Lung microvascular endothelial cell (primary cell): ENCODE data around the gene PPP1R9A. TPM values are rescaled to one million over a fixed set of nuclear protein-coding genes. Genes with fewer than 3 reads are reported as not detected.
A peak's percentile ranks its signal among the peaks of the same experiment; 100 is the strongest.

Experiments
- DNase-seq, 2 donors: peaks; one replicate each; pipeline versions ENCODE4 v3.0.0 to v3.0.0-alpha.2; 2010; ENCODE audit warnings: low read depth in 2 of 2
- total RNA-seq: library from RNA; depleted of rRNA; stranded (reverse); fragments of >200 nt; gene quantifications from 2 replicates; pipeline ENCODE4 v1.2.1, GENCODE V29; 2014

The PPP1R9A gene
- total RNA-seq, 1 donor from 2014 or later, result 9.9 TPM

DNA sequence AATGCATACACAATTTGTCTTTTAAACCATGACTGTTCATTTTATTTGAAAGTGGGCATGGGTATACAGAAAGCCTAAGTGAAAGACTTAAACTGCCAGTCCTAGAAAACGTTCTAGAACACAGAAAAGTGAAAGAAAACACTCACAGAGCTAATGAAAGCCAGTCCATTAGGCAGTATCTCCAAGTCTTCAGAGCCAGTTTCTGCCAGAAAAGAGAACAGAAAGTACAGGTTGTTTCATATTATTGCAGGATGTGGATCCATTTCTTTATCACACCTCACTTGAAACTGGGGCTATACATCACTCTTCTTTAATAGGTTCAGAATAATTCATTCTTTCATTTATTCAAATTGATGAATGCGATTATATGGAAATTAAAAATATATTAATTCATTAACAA is 409.2 kb downstream of the PPP1R9A start:
- DNase-seq, result no peak

DNA sequence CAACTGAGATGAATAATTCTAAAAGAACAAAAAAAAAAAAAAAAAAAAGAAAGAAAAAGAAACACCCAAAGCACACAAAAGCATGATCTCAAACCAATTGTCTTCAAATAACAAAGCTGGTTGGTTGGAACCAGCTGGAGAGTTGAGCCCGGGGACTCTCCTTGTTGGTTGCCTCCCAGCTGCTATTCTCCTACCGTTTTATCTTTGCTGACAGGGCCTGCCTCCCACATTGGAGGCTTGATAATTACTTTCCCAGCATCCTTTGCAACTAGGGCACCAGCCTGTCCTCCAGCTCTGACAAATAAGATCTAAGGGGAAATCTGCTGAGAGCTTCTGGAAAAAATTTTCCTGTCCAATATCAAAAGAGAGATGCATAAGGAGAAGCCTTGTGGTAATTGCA is 410.2 kb downstream of the PPP1R9A start:
- no peak for DNase-seq

DNA sequence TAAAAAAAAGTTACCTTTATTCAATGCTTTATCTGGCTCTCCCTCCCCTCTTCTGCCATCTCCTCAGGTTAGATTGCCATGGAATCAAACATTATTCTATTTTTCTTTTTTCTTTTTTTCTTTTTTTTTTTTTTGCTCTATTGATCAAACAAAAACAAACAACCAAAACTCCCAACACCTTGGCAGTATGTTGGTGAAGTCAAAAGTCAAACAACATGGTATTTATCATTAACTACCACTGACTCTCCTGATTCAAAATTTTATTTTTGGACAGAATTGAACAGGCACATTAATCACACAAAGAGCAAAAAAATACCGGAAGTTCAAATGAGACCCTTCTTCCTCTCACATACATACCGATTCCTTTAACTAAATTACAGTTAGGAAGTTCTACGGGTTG is 410.6 kb downstream of the PPP1R9A start:
- DNase-seq, result no peak

DNA sequence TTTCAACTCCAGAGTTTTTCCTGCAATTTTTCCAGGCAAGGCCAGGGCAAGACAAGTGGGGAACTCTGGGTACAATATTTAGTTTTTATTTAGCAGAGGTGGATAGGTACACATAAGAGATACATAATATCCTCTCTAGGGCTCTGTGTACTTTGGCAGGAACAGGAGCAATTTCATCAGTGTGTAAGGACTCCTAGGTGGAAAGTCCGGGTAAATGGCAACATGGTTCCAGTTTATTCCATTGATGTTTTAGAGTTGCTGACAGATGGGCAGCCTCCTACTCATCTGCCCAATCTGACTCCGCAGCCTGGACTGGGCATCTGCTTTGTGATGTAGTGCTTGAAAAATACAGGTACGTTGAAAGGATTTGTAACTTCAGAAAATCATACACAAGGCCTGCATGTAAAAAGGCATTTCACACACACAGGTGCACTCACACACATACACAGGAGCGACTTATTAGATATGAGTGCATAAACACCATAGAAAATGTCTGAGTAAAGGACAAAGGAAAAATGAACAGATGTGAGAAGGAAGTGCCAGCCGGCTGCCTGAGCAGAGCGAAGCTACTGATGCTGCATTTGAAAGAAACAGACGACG is 411.2 kb downstream of the PPP1R9A start:
- no peak for DNase-seq

DNA sequence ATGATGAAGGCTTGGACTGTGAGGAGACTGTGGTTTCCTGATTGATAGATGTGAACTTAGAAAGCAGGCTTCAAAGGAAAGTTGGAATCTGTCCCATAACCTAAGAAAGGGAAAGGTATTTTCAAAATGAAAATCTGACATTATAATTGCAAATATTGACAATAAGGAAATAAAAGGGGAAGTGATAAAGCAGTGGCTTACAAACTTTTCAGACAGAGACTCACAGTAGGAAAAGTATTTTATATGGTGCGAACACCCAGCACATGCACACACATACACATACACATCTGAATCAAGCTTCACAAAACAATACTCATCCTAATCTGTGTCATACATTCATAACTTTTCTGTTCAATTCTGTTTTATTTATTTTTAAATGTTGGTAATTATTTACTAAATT is 412.2 kb downstream of the PPP1R9A start:
- no peak for DNase-seq

DNA sequence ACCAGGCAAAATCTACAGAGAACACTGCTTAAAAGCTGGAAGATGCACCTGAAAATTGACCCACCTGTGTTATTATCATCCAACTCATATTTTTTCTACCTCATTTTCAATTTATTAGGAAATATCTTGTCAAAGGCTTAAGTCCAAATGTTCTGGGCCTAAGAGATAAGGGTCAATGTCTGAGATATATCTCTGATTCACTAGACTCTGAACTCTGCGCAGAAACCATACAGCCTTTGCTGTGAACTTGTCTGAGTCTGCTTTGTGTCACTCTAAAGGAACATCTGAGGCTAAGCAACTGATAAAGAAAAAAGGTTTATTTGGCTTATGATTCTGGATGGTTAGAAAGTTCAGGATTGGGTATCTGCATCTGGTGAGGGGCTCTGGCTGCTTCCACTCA is 413.3 kb downstream of the PPP1R9A start:
- no peak for DNase-seq

DNA sequence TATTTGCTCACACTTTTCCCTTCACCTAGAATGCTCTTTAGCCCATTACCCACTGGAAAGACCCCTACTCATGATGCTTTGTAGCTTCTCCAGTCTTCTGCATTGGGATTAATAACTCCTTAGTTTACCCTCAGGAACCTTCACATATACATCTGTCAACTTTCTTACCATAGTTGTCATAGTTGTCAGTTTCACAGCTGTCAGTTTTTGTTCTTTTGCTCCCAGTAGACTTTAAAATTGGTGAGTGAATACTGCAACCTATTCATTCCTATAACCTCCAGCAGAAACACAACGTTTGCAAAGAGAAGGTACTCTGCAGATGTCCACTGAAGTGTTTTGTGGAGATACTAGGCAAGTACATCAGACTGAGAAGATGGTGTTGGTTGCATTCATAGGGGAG is 414.3 kb downstream of the PPP1R9A start:
- no peak for DNase-seq

DNA sequence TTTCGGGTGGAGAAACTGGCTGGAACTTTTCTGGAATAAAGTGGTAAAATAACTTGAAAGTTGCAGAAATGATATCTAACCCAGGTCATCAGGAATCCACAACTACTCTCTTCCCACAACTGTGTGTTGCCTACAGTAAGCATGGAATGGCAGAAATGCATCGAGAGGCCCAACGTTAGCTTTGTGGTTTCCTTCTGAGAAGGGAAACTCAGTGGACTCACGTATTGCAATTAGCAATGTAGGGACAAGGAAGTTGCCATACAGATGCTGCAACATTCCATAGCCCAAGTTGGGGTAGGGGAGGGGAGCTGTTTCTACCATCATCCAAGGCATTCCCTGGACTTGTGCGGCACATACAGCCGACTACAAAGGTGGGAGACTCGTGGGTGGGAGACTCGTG is 415.0 kb downstream of the PPP1R9A start:
- no peak for DNase-seq

DNA sequence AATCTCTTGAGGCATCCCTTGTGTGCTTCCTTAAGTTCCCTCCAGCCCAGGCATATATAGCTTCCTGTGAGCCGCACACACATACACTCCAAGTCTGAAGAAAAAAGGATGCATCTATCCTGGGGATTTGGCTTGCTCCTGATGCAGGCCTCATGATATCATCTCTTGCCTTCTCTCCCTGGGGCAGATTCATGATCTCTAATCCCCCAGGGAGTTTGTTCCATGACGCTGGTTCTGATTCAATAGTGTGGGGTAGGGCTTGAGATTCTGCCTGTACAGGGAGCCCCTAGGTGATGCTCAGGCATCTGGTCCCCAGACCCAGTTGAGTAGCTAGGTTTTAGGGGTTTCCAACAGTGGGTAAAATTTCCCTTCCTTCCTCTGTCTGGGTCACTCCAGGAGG is 415.5 kb downstream of the PPP1R9A start:
- DNase-seq, result no peak

DNA sequence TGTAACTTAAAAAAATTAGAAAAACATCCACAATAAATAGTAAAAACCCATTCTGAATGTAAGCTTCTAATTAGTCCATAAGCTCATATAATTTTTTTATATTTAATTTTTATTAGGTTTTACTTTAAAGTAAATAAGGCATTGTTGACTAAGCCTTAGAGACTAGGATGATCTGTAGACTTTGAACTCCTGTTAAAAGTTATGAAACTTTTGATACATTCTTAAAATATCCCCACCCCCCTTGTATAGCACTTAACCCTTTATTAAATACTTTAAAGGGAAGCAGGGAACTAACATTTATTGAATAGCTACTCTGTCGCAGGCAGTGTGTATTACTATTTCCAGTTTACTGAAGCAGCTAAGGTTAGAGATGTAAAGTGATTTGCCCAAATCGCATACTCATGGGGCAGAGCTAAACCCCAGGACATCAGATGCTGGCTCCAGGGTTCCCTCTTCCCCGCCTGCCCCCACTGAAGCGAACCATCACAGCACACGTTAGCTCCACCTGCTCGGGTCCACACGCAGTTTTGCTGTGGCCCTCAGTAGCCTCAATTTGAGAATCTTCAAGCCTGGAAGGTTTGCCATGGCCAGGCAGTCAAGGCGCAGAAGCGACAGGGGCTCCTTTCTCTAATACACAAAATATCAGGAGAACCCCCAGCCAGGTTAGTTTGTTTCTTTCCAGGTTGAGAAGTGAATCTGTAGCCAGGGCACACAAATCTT is 416.2 kb downstream of the PPP1R9A start:
- no peak for DNase-seq

DNA sequence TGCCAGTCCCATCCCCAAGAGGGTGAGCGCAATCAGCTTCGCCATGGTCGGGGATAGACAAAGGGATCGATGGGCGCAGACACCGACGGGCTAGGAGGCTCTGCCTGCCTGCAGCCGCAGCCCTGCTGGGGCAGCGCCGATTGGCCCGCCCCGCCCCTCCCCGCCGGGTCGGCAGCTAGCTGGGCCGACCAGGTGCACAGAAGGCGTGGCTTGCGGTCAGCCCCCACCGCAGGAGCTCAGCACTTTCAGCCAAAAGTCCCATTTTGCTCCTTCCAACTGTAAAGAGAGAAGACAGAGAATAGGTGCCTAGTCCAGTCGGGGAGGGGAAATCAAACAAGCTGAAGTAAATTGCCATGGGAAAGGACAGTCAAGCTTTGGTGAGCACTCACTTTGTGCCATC is 417.0 kb downstream of the PPP1R9A start, which contains the start of gene PON1:
Gene PON1, minus strand, starts transcription at position 102 of the 400 bp plus-strand sequence. Its CDS starts 57 bp downstream, at position 45.
- DNase-seq, result no peak

DNA sequence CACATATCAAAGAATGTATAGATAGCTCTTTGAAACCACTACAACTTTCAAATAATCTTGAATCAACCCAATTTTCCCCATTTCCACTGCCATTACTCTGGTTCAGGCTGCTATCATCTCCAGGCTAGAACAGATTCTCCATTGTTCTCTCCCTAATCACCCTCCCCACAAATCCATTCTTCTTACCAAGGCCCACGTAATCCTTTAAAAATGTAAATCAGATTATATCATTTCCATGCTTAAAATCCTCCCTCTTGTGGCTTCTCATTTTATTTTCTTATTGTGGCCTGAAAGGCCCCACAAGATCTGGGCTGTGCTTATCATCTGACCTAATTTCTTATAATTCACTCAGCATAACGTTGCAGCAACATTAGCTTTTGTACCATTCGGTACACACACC is 420.0 kb downstream of the PPP1R9A start:
- DNase-seq, result no peak

DNA sequence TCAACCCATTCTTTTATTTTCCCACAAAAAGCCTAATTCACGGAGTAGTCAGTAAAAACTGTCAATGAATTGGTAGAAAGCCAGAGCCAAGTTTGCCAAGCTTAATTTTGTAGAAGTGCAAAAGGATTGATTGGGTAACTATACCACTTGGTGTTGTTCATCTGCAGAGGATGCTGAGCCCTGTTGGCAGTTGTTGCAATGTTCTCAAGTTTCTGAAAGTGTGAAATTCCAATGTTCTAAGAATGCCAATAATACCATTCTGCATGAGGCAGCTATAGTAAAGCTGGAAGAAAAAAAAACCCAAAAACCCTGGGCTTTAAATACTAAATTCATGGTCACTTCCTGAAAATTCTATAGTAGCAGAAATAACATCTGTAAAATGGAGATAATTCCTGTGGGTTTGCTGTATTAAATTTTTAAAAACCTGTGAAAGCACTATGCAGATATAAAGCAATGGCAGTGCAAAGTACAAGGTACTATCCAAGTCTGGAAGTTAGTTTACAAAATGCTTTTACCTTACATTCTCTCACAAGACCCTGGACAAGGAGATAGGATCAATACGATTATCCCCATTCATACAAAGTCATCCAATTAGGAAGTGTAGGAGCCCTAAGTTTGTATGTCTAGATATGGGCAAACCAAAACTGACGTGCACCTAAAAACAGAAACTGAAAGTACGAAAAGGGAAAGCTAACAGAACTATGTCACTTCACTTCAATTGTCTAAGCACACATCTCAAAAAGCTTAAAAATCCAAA is 423.0 kb downstream of the PPP1R9A start:
- DNase-seq, result peak; percentile 27 to 38

DNA sequence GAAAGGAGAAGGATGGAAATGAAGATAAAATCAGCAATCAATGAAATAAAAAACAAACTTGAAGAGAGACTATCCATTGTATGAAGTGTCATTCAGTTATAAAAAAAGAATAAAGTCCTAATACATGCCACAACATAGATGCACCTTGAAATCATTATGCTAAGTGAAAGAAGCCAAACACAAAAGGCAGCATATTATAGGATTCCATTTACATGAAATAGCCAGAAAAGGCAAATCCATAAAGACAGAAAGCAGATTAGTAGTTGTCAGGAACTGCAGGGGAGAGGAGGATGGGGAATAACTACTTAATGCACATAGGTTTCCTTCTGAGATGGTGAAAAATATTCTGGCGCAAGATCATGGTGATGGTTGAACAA is 423.6 kb downstream of the PPP1R9A start:
- no peak for DNase-seq

DNA sequence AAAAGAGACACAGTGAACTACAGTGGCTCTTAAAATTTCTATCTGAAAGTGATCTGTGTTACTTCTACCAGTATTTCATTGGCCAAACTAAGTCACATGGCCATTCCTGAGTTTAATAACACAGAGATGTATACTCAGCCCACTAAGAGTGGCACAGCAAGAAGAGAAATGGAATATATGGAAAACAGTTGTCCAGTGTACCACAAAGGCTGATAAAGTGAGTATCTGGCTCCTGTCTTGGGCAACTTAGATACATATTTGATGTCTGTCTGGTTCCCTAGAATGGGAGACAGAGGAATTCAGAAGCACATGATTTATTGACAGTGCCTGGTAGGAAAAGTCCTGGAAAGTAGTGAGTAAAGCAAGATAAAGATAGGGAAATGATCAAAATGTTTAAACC is 427.1 kb downstream of the PPP1R9A start:
- DNase-seq, result no peak

DNA sequence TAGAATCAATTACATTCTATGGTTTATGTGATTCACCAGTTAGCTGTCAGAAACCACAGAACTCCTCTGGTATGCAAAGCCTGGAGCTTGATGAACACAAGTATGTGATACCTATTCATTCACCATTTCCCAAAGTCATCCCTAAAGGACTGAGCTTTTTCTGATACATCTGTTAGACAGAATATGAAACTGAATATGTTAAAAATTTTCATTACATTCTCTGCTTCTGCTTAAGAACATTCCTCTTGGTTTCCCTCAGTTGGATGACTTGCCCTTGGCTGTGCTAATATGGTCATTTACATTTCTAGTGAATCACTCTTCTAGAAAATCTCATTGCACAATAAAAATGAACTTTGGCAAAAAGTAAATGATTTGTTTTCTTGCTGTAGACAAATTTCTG is 427.7 kb downstream of the PPP1R9A start:
- DNase-seq, result no peak

DNA sequence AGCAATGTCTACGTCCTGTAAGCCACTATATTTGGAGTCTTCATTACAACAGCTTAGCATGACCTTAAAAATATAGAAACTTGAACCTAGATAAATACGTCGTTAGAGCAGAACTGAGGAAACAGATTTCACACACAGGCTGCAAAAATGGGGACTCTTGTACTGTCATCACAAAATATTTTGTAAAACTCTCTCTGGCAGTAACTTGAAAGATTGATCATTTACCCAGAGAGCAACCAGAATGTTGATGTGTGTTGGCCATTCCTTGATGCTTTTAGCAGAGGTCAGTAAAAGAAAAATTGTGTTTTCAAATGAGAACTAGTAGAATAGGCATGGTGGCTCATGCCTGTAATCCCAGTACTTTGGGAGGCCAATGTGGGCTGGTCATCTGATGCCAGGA is 431.4 kb downstream of the PPP1R9A start:
- DNase-seq, result no peak

DNA sequence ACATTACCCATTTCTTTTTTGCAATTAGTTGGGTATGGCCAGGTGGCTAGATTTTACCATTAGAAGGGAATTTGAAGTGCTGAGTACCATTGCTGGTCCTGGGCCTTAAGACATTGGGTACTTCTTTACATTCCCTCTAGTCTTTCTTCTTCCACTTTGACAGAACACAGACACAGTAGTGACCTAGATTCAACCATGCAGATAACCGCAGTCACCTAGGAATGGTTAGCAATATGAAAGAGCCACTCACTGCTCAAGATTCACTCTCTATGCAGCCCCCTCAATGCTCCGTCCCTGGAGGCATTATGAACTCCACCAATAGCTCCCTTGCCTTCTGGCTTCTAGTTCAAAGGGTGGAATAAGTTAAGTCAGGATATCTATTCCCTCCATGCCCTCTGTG is 433.1 kb downstream of the PPP1R9A start:
- DNase-seq, result no peak

DNA sequence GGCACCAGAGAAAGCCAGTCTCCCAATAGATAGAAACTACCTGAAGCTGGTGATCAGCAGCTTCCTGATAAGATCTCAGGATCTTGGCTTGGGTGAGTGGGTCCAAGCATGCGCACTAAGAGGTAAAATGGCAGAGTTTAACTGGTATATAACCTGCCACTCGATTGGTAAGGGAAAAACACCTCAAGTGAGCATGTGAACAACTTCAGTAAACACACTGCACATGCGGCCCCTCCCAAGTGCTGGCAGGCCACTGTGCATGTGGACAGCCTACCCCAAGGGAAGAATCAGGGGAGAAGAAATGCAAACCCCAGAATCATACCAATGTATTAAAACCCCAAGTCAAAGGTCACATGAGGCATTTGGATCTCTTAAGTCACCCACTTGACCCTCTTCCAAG is 434.6 kb downstream of the PPP1R9A start:
- no peak for DNase-seq

DNA sequence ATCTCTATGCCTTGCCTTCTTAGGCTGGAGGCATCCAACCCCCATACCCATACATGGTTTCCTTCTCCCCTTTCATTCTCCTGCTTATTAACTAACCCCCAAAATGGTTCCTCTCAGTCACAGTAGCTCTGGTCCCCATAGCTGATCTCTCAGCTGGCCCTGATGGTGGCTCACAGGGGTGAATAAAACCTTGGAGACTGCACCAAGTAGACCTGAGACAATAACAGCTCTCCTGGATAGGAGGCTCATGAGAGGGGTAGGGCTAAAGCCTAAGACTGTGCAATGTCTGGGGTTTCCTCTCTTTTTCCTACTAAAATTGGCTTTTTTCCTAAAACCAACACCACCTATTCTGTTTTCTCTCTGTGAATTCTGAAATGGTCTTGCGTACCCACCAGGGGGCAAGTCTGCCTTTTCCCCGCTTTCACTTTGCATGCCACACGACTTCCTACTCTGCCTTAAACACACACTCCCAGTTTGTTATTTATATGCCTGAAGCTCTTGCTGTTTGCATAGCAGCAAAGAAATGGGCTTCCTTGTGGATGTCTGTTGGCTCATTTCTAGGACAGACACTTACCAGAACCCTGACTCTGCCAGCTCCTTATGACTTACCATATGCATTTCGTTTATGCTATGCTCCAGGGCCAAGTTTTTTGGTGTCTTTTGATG is 435.4 kb downstream of the PPP1R9A start:
- peak in 1 of 2 donors; percentile 15 for DNase-seq
